ENCODE results near the gene PTGS1.

DNA sequence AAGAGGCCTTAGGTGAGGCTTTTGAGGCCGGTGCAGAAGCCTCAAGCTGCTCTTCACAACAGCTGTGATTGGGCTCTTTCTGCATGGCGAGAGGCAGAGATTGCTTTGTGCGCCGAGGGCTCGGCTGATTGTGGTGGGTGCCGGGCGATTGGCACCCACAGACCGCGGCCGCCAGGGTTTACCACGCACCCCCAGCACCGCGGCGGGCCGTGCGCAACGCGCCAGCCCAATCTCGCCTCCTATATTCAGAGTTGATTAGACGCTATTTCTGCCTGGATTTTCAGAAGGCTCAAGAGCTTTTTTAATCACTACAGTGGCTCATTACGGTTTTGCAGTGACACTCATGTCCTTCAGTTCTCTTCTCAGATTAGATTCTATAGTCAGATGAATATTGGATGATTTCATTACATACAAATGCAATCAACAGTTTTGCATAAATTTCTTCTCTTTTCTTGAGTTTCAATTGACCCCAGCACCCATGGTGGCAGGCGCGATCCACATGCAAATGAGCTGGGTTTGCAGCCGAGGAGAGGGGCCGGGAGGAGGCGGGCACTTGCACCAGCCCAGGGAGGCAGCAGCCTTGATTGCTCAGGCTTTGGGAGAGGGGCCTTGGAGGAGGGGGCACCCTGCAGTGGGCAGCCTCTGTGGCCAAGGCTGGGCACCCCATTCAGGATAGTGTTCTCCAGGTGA lies 33.8 kb upstream of the PTGS1 start:
- TF ChIP-seq, protein P1, sequence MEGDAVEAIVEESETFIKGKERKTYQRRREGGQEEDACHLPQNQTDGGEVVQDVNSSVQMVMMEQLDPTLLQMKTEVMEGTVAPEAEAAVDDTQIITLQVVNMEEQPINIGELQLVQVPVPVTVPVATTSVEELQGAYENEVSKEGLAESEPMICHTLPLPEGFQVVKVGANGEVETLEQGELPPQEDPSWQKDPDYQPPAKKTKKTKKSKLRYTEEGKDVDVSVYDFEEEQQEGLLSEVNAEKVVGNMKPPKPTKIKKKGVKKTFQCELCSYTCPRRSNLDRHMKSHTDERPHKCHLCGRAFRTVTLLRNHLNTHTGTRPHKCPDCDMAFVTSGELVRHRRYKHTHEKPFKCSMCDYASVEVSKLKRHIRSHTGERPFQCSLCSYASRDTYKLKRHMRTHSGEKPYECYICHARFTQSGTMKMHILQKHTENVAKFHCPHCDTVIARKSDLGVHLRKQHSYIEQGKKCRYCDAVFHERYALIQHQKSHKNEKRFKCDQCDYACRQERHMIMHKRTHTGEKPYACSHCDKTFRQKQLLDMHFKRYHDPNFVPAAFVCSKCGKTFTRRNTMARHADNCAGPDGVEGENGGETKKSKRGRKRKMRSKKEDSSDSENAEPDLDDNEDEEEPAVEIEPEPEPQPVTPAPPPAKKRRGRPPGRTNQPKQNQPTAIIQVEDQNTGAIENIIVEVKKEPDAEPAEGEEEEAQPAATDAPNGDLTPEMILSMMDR (IDR thresholded peaks at IDR 0.05), result no peak
- no peak for TF ChIP-seq POLR2A (IDR thresholded peaks at IDR 0.05)
- no peak for TF ChIP-seq POLR2AphosphoS5 (IDR thresholded peaks at IDR 0.05)

Measured in prostate gland (tissue), 2 donors.